Epithelial cell of proximal tubule (primary cell): ENCODE data around the gene MROH7. TPM values are rescaled to one million over a fixed set of nuclear protein-coding genes. Genes with fewer than 3 reads are reported as not detected.

ENCODE experiments used
- DNase-seq: peaks from one replicate; pipeline ENCODE4 v3.0.0-alpha.2; 2011; ENCODE audit warnings: low read depth
- H3K4me3 ChIP-seq: 2 replicates; pipeline ENCODE4 v1.5.1; 2011; ENCODE audit warnings: low read depth, mild to moderate bottlenecking, low read length
- CTCF ChIP-seq: conservative IDR thresholded peaks from 2 replicates; pipeline ENCODE4 v1.5.1; 2012; ENCODE audit warnings: low read depth, mild to moderate bottlenecking, low read length
- total RNA-seq: library from RNA; depleted of rRNA; stranded (reverse); fragments of >200 nt; gene quantifications from 2 replicates; pipeline ENCODE4 v1.2.3, GENCODE V29; 2015

The MROH7 gene
- total RNA-seq, 1 donor from 2014 or later: not detected

GRCh38 chr1:54681358-54681757 lies 39.8 kb downstream of the MROH7 start:
- no peak overlapping the region for H3K4me3 ChIP-seq
- DNase-seq: no peak
- no peak for TF ChIP-seq CTCF

- no peak for TF ChIP-seq CTCF
- DNase-seq: no peak
- no peak overlapping the region for H3K4me3 ChIP-seq
Observed at GRCh38 chr1:54683453-54683852, 41.9 kb downstream of the MROH7 start.

GRCh38 chr1:54685335-54685905 lies 43.8 kb downstream of the MROH7 start:
- no peak for TF ChIP-seq CTCF
- no peak for DNase-seq
- no peak overlapping the region for H3K4me3 ChIP-seq

- DNase-seq: no peak
- no peak overlapping the region for H3K4me3 ChIP-seq
- TF ChIP-seq CTCF: no peak
Observed at GRCh38 chr1:54686155-54686554, 44.6 kb downstream of the MROH7 start.

GRCh38 chr1:54694771-54695170 lies 53.2 kb downstream of the MROH7 start:
- no peak for TF ChIP-seq CTCF
- H3K4me3 ChIP-seq: no peak overlapping the region
- no peak for DNase-seq

GRCh38 chr1:54695221-54695620 lies 53.6 kb downstream of the MROH7 start:
- DNase-seq: no peak
- no peak overlapping the region for H3K4me3 ChIP-seq
- no peak for TF ChIP-seq CTCF

- no peak overlapping the region for H3K4me3 ChIP-seq
- no peak for DNase-seq
- TF ChIP-seq CTCF: no peak
Observed at GRCh38 chr1:54695764-54696163, 54.2 kb downstream of the MROH7 start.
